Progenitor cell of endocrine pancreas (in vitro differentiated cells): Measurements from ENCODE around the gene FAM227B. TPM values are rescaled to one million over a fixed set of nuclear protein-coding genes. Genes with fewer than 3 reads are reported as not detected.
"Not testable (repeated sequence)": the region's sequence is repeated elsewhere in the genome, so short reads cannot be mapped to it uniquely, and the experiment has no call there.

Experiments used
- DNase-seq: peaks from one replicate; pipeline ENCODE4 v3.0.0; 2021; ENCODE audit warnings: low spot score; ENCODE audit not compliant: unreplicated experiment
- H3K27ac Mint-ChIP-seq: 2 replicates; pipeline ENCODE4 v1.8.0; 2021; ENCODE audit warnings: mild to moderate bottlenecking, moderate library complexity, mixed read lengths
- H3K27me3 Mint-ChIP-seq: 2 replicates; pipeline ENCODE4 v1.8.0; 2021; ENCODE audit warnings: mixed read lengths
- H3K36me3 Mint-ChIP-seq: 2 replicates; pipeline ENCODE4 v1.8.0; 2022; ENCODE audit warnings: mixed read lengths; ENCODE audit not compliant: insufficient read depth
- H3K4me1 Mint-ChIP-seq: 2 replicates; pipeline ENCODE4 v1.8.0; 2021; ENCODE audit warnings: low read depth, mixed read lengths
- H3K4me3 Mint-ChIP-seq: 2 replicates; pipeline ENCODE4 v1.8.0; 2021; ENCODE audit warnings: low read depth, mild to moderate bottlenecking, moderate library complexity, mixed read lengths
- H3K9me3 Mint-ChIP-seq: 2 replicates; pipeline ENCODE4 v1.8.0; 2021; ENCODE audit warnings: low read depth, mixed read lengths
- CTCF ChIP-seq: fragments of 200-600 bp; sonication (generic); IDR thresholded peaks from one replicate; pipeline ENCODE4 v1.5.0; 2021; ENCODE audit warnings: antibody characterized with exemption, mild to moderate bottlenecking; ENCODE audit not compliant: unreplicated experiment
- total RNA-seq: library from RNA; stranded (reverse); gene quantifications from 2 replicates; pipeline ENCODE4 v1.2.1, GENCODE V29; 2021

The FAM227B gene
- total RNA-seq, 1 donor from 2014 or later = 8.9 TPM

GRCh38 chr15:49604625-49605409, 15.8 kb downstream of the FAM227B start:
- H3K27ac Mint-ChIP-seq = no peak overlapping the region
- H3K27me3 Mint-ChIP-seq = no peaks in the 10 kb centered on the region
- H3K36me3 Mint-ChIP-seq = peaks cover 9% of the 10 kb centered on the region
- no peak for DNase-seq
- no peak for TF ChIP-seq CTCF
- peaks cover 26% of the 10 kb centered on the region for H3K9me3 Mint-ChIP-seq
- H3K4me1 Mint-ChIP-seq = no peaks in the 10 kb centered on the region
- H3K4me3 Mint-ChIP-seq = no peak overlapping the region

GRCh38 chr15:49592829-49593316, 27.7 kb downstream of the FAM227B start:
- H3K4me3 Mint-ChIP-seq, H3K27me3 Mint-ChIP-seq, DNase-seq, H3K4me1 Mint-ChIP-seq, H3K27ac Mint-ChIP-seq: not testable (repeated sequence)
- peaks cover 34% of the 10 kb centered on the region for H3K9me3 Mint-ChIP-seq
- H3K36me3 Mint-ChIP-seq = peaks cover 11% of the 10 kb centered on the region

DNA sequence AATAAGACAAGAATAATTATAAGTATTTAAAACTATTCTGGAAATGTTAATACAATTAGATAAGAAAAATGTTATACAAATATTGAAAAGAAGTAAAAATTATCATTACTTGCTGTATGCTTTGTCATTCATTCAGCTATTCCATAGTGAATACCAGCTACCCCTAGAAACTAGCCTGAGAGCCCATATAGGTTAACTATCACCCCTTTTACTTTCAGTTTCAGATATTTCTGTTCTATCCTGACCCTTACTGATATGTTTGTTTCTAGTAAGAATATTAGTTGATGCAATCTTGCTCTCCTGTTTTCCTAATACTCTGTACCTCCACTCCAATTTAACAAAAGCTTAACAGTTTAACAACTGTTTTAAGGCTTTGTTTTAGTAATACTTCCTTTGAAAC, 31.6 kb downstream of the FAM227B start:
- no peak overlapping the region for H3K27ac Mint-ChIP-seq
- DNase-seq = no peak
- H3K36me3 Mint-ChIP-seq = peaks cover 6% of the 10 kb centered on the region
- TF ChIP-seq CTCF = no peak
- H3K4me1 Mint-ChIP-seq = no peaks in the 10 kb centered on the region
- H3K4me3 Mint-ChIP-seq = no peak overlapping the region
- no peaks in the 10 kb centered on the region for H3K27me3 Mint-ChIP-seq
- peaks cover 15% of the 10 kb centered on the region for H3K9me3 Mint-ChIP-seq

GRCh38 chr15:49573421-49573820, 47.2 kb downstream of the FAM227B start:
- Mint-ChIP-seq H3K4me1 (no peaks in the 10 kb centered on the region), H3K9me3 (peaks cover 4% of the 10 kb centered on the region), H3K27me3 (no peaks in the 10 kb centered on the region), H3K36me3 (peaks cover 3% of the 10 kb centered on the region), H3K27ac (no peak overlapping the region), H3K4me3 (no peak overlapping the region)
- TF ChIP-seq CTCF = no peak
- DNase-seq = no peak

DNA sequence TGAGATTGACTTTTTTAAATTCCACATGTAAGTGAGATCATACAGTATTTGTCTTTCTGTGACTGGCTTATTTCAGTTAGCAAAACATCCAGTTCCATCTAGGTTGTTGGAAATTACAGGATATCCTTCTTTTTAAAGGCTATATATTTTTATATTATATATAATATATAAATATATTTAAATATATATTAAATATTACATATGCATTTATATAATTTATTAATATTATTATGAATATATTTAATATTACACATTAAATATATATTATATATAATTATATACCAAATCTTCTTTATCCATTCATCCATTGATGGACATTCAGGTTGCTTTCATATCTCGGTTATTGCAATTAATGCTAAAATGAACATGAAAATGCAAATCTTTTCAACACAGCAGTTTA, 49.9 kb downstream of the FAM227B start:
- H3K27me3 Mint-ChIP-seq = no peaks in the 10 kb centered on the region
- no peak for TF ChIP-seq CTCF
- H3K4me1 Mint-ChIP-seq = no peaks in the 10 kb centered on the region
- DNase-seq = no peak
- no peak overlapping the region for H3K4me3 Mint-ChIP-seq
- peaks cover 3% of the 10 kb centered on the region for H3K36me3 Mint-ChIP-seq
- no peak overlapping the region for H3K27ac Mint-ChIP-seq
- H3K9me3 Mint-ChIP-seq = peaks cover 4% of the 10 kb centered on the region

DNA sequence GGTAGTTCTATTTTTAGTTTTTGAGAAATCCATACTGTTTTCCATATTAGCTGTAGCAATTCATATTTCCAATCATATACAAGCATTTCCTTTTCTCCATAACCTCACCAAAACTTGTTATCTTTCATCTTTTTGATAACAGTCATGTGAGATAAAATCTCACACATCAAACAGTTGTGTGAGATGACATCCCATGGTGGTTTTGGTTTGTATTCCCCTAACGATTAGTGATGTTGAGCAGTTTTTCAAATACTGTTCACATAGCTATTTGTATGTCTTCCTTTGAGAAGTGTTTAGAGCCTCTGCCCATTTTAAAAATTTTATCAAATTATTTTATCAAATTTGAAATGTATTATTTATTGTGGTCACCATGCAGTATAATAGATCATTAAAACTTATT, 50.4 kb downstream of the FAM227B start:
- Mint-ChIP-seq H3K27ac (no peak overlapping the region), H3K27me3 (no peaks in the 10 kb centered on the region), H3K4me3 (no peak overlapping the region), H3K36me3 (peaks cover 3% of the 10 kb centered on the region), H3K4me1 (no peaks in the 10 kb centered on the region), H3K9me3 (peaks cover 4% of the 10 kb centered on the region)
- DNase-seq = no peak
- TF ChIP-seq CTCF = no peak
